Fibroblast of skin of right biceps (primary cell): ENCODE measurements around the gene FADD.
"Not testable (repeated sequence)": the region's sequence is repeated elsewhere in the genome, so short reads cannot be mapped to it uniquely, and the experiment has no call there.

Source experiments
- DNase-seq: peaks from one replicate; pipeline ENCODE4 v3.0.0-alpha.2; 2013

FADD gene

GRCh38 chr11:70182266-70182665, 20.8 kb upstream of the FADD start:
- DNase-seq: no peak

- no peak for DNase-seq
Observed at GRCh38 chr11:70183032-70183431, 20.1 kb upstream of the FADD start.

- no peak for DNase-seq
Observed at GRCh38 chr11:70183483-70184176, 19.5 kb upstream of the FADD start.

- no peak for DNase-seq
Observed at GRCh38 chr11:70184396-70184795, 18.7 kb upstream of the FADD start.

- no peak for DNase-seq
Observed at GRCh38 chr11:70185348-70186055, 17.6 kb upstream of the FADD start.

GRCh38 chr11:70186420-70186819, 16.7 kb upstream of the FADD start:
- no peak for DNase-seq

GRCh38 chr11:70186936-70187335, 16.2 kb upstream of the FADD start:
- no peak for DNase-seq

- DNase-seq: no peak
Observed at GRCh38 chr11:70187771-70188170, 15.3 kb upstream of the FADD start.

GRCh38 chr11:70189622-70190021, 13.5 kb upstream of the FADD start:
- DNase-seq: no peak

GRCh38 chr11:70191495-70192140, 11.5 kb upstream of the FADD start:
- peak; percentile 33 for DNase-seq

- no peak for DNase-seq
Observed at GRCh38 chr11:70192666-70193410, 10.3 kb upstream of the FADD start.

GRCh38 chr11:70193411-70194292, 9.4 kb upstream of the FADD start:
- no peak for DNase-seq

- DNase-seq: no peak
Observed at GRCh38 chr11:70194792-70195791, 8.0 kb upstream of the FADD start.

GRCh38 chr11:70200212-70200844, 2.8 kb upstream of the FADD start:
- DNase-seq: no peak

- not testable (repeated sequence) for DNase-seq
Observed at GRCh38 chr11:70201047-70201446, 2.0 kb upstream of the FADD start.

- peak; percentile 57 for DNase-seq
Observed at GRCh38 chr11:70201882-70202861, 924 bp upstream of the FADD start.

GRCh38 chr11:70203751-70204465, 812 bp downstream of the FADD start:
- peak; percentile 93 for DNase-seq

GRCh38 chr11:70204466-70204799, 1.3 kb downstream of the FADD start:
- DNase-seq: no peak
